GM12873 (cell line): ENCODE measurements around the gene HSBP1L1.

ENCODE experiments used
- TF ChIP-seq, protein P1 (sequence below): IDR thresholded peaks from 2 replicates; pipeline ENCODE4 v1.5.1; 2012; ENCODE audit warnings: low read depth, mild to moderate bottlenecking, moderate library complexity, low read length, control low read depth; ENCODE audit not compliant: insufficient read depth; ENCODE audit errors: missing control alignments

Gene HSBP1L1

DNA sequence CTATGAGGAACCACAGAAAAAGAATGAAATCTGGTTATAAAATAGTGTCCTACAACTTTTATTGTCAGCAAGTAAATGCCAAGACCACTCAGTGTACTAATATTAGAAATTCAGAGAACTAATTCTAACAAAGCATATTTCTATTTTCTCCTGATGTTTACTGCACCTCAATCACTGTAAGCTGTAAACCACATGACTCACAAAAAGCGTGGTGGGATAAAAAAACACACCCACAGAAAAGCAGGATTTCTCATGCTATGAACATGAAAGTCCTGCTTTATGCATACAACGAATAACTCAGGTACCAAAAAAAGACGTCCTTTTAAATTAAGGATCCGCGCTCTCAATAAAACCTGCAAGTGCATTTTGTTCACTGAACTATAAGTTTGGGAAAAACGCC is 23.1 kb downstream of the HSBP1L1 start:
- TF ChIP-seq, protein P1, sequence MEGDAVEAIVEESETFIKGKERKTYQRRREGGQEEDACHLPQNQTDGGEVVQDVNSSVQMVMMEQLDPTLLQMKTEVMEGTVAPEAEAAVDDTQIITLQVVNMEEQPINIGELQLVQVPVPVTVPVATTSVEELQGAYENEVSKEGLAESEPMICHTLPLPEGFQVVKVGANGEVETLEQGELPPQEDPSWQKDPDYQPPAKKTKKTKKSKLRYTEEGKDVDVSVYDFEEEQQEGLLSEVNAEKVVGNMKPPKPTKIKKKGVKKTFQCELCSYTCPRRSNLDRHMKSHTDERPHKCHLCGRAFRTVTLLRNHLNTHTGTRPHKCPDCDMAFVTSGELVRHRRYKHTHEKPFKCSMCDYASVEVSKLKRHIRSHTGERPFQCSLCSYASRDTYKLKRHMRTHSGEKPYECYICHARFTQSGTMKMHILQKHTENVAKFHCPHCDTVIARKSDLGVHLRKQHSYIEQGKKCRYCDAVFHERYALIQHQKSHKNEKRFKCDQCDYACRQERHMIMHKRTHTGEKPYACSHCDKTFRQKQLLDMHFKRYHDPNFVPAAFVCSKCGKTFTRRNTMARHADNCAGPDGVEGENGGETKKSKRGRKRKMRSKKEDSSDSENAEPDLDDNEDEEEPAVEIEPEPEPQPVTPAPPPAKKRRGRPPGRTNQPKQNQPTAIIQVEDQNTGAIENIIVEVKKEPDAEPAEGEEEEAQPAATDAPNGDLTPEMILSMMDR = no peak

DNA sequence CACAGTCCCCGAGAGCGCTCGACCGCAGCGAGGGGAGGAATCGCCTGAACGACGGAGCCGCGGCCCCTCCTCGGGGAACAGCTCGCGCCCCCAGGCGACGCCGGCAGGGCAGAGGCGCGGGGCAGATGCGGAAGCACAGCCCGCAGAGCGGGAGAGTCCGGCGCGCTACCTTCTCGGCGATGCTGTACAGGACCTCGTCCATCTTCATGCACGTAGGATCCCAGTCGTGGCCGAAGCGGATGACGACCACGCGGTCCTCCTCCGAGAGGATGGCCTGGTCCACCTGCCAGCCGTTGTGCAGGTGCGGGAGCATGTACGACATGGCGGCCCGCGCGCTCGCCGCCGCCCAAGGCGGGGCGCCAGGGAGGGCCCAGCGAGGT is 23.6 kb downstream of the HSBP1L1 start:
- TF ChIP-seq, protein P1 = peak; percentile 48

DNA sequence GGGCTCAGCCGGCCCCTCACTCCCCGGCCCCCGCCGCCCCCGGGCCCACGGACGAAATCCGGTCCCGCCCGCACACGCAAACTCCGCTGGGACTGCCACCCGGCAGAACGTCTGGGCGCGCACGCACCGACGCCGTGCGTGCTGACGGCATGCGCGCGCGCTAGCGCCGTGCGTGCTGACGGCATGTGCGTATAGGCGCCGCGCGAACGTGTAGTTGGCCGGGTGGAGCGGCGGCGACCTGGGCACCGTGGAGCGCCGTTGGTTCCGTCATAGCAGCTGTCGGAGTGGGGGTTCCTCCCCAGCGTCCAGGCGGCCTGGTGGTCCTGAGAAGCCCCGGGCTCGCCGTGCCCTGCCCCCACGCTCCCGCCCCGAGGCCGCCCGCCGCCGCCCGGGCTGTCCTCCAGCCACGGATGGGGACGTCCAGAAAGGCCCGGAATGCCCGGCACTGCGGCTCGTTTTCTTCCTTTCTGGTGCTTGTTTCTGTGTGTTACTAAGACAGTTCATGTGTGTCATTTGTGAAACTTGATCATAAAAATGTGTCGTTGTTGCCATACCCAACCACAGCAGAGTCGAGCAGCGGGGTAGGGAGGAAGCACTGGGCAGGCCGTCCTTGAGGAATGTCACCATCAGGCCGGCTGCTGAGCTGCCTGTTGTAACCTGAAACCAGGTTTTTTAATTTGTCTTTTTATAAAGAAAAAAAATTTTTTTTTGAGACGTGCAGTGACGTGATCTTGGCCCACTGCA is 24.2 kb downstream of the HSBP1L1 start, which contains the start of gene TXNL4A:
TXNL4A (minus strand) TSS at position 113 of the 744 bp plus-strand sequence. CDS start 171 bp downstream, outside the sequence.
- TF ChIP-seq, protein P1 = no peak

DNA sequence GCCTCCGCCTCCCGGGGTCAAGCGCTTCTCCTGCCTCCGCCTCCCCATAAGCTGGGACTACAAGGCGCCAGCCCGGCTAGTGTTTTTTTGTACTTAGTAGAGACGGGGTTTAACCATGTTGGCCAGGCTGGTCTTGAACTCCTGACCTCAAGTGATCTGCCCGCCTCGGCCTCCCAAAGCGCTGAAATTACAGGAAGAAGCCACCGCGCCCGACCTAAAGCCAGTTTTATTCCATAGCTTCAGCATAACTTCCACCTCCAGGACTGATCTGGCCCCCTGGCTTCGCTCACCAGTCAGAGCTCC is 24.7 kb downstream of the HSBP1L1 start:
- TF ChIP-seq, protein P1 = no peak

DNA sequence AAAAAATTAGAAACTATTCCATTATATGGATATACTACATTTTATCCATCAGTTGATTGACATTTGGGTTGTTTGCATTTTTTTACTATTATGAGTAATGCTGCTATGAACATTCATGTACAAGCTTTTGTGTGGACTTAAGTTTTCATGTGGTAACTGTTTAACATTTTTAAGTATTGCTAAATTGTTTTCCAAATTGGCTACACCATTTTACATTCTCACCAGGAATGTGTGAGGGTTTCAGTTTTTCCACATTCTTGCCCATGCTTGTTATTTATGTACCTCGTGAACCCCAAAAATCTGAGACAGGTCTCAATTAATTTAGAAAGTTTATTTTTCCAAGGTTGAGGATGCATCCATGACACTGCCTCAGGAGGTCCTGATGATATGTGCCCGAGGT is 27.1 kb downstream of the HSBP1L1 start:
- TF ChIP-seq, protein P1 = no peak

DNA sequence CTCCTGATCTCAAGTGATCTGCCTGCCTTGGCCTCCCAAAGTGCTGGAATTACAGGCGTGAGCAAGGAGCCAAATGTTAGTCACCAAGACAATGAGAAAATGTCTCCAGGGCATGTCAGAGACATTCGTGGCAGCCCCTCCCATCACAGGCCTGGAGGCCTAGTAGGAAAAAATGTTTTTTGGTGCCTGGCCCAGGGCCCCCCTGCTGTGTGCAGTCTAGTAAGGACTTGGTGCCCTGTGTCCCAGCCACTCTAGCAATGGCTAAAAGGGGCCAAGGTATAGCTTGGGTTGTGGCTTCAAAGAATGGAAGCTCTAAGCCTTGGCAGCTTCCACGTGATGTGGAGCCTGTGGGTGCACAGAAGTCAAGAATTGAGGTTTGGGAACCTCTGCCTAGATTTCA is 36.4 kb downstream of the HSBP1L1 start:
- TF ChIP-seq, protein P1 = no peak

DNA sequence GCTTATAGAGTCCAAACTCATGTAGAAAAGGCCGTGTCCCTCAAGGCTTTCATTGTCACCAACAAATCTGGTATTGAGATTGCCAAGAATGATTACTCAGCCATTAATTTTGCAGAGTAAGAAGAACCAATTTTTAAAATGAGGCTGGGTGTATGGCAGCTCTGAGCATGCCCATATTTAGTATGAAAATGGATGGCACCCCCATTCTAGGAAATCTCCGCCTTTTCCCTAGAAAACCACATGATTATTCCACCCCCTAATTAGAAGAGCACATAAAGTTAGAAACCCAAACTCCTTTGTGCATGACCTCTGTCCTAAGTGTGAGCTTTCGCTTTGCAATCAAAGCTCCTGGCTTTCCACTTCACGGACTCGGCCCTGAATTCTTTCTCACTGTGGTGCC is 38.0 kb downstream of the HSBP1L1 start:
- TF ChIP-seq, protein P1 = no peak
